NCI-H69 (cell line): ENCODE measurements around the gene GIPC1.
"Not testable (repeated sequence)": the region's sequence is repeated elsewhere in the genome, so short reads cannot be mapped to it uniquely, and the experiment has no call there.

Experiments
- DNase-seq: peaks from one replicate; lab custom pipeline; 2025; lab: John Stamatoyannopoulos, UW

The GIPC1 gene

DNA sequence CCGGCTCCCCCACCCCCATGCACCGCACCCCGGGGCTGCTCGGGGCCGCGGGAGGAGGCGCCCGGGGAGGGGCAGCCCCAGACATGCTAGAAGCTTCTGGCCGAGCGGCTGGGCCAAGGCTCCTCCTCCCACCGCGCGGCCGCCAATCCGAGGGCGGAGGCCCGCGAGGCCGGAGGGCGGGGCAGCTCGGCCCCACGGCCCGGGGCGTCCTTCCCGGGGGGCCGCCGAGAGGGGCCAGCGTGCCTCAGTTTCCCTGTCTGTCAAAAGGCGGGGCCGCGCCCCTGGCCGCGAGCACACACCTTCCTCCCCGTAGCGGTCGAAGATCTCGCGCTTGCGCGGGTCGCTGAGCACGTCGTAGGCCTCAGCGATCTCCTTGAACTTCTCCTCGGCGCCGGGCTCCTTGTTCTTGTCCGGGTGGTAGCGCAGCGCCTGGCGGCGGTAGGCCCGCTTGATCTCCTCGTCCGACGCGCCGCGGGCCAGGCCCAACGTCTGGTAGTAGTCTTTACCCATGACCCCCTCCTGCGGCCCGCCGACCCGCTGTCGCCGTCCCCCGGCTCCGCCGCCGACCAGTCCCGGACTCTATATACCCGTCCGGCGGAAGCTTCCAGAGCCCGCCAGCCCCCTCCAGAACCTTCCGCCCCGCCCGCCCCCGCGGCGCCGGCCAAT, 22.0 kb upstream of the GIPC1 start, which contains the start of gene DNAJB1:
DNAJB1 (minus strand) TSS at position 558 of the 666 bp plus-strand sequence; CDS start at position 510, 48 bp downstream.
- peak; percentile 85 for DNase-seq

DNA sequence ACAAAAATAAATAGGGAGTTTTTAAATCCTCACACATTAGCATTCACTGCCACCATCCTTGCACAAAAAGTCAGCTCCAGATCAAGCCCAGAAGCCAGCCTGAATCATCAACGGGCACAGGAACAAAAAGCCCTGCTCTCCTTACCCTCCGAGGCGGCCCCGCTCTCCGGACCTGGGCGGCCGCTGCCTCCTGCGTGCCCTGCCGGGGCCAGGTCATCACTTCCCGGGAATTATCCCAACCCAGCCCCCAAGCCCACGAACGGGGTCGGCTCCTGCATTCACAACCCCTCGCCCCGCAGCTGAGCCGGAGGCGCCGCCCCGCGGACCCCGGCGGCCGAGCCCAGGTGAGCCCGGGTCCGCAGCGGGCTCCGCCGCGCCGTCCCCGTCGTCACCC, 21.5 kb upstream of the GIPC1 start:
- DNase-seq, result no peak

DNA sequence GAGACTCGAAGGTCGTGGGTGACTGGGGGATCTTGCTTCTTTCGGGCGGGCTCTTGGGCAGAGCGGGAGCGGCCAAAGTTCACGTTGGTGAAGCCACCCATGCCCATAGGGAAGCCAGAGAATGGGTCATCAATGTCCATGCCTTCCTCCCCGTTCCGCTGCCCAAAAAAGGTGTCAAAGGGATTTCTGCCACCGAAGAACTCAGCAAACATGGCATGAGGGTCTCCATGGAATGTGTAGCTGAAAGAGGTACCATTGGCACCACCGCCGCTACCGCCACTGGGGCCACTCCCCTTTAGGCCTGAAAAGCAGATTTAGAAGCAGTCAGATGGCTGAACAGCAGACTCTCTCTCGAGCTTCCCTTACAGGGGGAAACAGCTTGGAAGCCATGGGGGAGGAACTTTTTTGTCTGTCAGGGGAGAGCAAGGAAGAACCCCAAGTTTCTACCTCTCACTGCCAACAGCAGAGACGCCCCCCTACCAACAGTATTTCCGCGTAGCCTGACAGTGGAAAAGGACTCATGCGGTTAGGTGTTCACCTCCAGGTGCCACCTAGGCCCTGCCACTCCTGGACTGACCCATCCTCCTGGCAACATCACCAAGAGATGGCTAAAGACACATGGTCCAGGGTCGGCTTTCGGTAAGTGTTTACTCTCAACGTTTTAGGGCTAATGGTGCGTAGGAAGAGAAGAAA, 21.0 kb upstream of the GIPC1 start:
- peak; percentile 31 for DNase-seq

DNA sequence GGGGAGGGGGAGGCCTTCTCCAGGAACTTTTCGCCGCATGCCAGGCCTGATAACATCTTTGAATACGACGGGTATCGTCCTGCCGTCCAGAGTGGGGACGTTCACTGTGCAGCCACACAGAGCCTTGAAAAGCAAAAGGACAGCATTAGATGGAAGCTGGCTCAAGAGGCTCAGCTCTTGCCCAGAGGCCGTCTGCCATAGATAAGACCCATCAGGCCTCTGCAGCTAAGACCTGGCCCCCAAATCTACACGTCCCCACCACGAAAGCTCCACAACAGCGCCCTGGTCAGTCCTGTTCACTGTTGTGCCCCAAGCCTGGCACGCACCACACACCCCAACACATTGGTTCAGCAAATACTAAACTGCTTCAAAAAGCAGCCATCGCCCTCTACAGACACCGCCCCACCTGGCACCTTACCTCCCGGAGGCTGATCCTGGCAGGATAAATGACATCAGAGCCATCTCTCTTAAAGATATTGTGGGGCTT, 20.2 kb upstream of the GIPC1 start:
- no peak for DNase-seq

DNA sequence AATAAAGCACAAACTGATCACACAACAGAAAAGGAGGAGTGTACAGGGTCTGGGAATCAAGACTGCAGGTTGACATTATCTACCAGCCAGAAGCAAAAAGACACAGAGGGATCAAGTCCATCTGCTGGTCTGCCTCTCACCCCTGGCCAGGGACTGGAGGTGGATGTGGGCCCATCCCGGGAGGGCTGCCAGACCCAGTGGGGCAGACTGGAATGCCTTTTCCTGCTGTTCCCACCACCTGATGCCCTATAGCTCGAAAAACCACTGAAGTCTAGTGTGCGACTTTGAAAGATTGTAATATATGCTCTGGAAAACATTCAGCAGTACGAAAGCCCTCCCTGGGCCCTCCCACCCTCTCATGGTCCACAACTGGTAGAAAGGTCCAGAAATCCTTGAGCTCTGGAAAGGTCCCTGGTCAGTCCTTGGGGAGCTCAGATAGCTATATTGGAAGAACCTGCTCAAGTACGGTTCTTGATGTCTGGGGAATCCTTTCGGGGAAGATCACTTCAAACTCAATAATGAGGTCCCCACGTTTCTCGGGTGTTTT, 19.6 kb upstream of the GIPC1 start:
- DNase-seq, result no peak

DNA sequence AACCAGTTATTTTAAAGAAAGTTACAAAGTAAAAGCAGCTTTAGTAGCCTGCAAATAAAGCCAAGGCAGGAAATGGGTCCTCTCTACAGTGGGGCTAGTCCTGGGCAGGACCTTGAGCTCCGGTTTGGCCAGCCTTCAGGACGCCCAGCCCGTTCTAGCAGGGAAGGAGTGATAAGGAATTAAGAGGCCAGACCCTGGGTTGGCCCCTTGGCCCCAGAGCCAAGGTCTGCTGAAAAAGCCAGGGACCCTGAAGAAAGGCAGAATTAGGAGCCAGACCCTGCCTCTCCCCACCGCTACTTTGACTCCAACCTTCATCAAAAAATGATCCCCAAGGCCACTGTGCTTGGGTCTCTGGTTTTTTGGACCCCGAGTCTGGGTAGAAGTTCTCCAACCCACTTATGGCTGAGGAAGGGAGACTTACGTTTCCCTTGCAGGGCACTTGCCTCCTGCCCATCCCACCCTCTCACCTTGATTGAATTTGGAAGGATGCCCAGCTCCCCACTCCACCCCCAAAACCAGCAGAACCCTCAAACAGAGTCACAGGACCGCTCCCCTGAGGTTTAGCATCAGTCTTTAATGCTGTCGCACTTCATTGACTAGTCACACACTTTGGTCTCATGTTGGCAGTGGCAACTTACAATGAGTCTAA, 18.4 kb upstream of the GIPC1 start:
- no peak for DNase-seq

DNA sequence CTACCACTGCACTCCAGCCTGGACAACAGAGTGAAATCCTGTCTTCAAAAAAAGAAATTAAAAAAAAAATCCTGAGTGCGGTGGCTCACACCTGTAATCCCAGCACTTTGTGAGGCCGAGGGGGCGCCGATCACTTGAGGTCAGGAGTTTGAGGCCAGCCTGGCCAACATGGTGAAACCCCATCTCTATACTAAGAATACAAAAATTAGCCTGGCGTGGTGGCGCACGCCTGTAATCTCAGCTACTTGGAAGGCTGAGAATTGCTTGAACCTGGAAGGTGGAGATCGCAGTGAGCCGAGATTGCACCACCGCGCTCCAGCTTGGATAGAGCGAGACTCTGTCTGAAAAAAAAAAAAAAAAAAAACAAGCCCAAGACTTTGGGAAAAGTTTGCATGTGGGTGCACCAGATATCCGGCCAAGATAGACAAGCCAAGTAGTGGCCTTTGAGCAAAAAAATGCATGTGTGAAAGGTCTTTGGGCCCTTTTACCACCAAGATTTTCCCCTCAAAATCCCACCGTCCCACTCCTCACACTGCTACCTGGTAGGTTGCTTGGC, 16.6 kb upstream of the GIPC1 start:
- DNase-seq, result no peak

DNA sequence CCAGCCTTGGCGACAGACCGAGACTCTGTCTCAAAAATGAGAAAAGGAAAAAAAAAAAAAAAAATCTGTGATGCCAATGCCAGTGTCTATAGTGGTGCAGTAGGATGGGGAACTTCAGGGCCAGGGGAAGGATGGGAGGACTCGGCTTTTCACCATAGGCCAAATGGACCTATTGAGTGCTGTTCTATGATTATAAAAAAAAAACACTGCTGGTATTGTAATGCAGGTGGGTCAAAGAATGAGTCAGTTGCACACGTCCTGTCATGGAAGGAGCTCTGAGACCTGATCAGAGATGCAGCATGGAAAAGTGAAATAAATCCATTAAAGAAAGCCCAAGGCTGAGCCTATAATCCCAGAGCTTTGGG, 15.3 kb upstream of the GIPC1 start:
- no peak for DNase-seq

DNA sequence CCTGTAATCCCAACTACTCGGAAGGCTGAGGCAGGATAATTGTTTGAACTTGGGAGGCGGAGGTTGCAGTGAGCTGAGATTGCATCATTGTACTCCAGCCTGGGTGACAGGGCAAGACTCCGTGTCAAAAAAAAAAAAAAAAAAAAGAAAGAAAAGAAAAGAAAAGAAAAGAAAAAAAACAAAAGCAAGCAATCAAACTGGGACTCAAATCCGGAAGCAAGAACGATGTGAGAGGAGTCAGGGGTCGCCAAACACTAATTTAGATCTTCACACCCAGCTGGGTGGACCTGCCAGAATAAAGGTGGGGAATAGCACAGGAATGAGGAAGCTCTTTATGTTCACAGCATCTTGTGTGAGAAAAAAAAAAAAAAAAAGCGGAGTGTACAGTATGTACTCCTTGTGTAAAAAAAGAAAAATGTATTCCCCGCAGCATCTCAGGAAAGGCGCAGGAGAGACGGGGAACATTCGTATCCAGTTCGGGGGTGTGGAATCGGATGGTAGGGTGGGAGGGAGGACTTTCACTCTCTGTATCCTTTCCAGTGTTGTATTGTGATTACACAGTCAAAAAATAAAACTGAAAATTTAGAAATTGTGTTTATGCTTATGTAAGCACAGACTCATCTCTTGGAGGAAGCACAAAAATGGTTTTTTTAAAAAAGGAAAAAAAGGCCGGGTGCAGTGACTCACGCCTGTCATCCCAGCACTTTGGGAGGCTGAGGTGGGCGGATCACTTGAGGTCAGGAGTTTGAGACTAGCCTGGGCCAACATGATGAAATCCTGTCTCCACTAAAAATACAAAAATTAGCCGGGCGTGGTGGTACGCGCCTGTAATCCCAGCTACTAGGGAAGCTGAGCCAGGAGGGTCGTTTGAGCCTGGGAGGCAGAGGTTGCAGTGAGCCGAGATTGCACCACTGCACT, 14.6 kb upstream of the GIPC1 start:
- DNase-seq, result no peak

DNA sequence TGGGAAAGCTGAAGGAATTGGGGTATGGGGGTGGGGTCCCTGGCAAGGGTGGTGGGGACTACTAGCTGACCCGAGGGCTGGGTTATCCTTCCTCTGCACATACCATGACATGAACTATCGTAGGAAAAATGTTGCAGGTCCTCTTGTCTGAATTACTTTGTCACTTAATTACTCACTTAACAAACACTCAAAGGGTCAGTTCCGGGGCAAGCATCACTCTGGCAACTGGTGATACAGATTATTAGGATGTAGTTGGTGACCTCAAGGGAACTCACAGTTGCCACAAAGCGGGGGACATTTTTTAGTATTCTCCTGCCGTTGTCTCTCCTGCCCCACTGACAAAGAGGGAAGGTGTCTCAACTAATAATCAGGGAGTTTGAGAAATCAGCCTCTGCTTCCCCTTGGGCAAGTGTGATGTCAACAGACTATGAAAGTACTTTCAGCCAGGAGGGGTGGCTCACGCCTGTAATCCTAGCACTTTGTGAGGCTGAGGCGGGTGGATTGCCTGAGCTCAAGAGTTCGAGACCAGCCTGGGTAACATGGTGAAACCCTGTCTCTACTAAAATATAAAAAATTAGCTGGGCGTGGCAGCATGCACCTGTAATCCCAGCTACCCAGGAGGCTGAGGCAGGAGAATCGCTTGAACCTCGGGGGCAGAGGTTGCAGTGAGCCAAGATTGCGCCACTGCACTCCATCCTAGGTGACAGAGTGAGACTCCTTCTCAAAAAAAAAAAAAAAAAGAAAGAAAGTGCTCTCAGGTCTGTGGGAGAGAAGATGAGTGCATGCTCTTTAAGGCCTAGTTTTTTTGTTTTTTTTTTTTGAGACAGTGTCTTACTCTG, 12.0 kb upstream of the GIPC1 start:
- DNase-seq, result no peak

DNA sequence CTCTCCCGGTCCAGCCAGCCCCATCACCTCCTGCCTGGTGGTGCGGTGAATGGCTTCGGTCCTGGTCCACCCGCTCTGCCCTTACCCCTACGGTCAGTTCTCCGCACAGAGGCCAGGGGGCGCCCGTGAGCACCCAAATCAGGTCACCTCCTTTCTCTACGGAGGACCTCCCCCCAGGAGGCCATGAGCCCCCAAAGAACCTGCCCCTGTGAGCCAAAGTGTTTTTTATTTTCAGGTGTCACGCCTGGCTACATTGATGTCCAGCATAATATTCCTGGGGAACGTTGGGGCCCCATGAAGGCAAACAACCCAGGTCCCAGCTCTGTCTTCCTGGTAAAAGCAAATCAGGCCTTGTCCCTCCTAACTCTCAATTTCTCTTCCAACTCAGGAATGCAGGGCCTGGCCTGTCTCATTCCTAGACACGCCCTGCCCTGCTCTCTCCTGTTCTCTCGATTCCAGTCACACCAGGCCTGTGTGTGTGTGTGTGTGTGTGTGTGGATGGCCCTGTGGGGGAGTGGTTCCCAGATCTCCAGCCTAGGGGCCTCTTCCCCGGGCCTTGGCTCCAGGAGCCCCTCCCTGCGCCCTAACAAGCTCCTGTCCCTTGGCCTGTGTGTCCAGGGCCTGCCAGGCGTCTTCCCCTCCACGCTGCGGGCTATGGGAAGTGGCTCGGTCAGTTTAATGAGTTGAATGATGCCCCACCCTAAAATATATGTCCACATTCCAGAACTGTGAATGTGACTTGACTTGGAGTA, 9.7 kb upstream of the GIPC1 start:
- DNase-seq, result peak; percentile 66

DNA sequence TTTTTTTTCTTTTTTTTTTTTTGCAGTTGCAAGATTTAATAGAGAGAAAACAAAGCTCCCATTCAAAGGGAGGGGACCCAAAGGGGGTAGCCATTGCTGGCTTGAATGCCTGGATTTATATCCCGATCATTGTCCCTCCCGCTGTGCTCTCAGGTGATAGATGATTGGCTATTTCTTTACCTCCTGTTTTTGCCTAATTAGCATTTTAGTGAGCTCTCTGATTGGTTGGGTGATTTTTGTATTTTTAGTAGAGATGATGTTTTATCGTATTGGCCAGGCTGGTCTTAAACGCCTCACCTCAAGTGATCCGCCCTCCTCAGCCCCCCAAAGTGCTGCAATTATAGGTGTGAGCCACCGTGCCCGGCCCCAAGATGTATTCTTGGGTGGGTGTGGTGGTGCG, 8.6 kb upstream of the GIPC1 start:
- DNase-seq, result not testable (repeated sequence)

DNA sequence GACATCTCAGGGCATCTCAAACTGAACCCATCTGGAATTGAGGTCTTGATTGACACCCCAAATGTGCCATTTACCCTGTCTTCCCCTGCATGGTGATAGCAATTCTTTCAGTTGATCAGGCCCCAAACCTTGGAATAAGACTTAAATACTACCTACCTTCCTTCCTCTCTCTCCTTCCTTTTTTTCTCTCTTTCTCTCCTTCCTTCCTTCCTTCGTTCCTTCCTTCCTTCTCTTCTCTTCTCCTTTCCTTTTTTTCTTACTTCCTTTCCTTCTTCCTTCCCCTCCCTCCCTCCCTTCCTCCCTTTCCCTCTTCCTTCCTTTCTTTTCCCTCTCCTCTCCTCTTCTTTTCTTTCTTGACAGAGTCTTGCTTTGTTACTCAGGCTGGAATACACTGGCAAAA, 7.4 kb upstream of the GIPC1 start:
- DNase-seq, result no peak

DNA sequence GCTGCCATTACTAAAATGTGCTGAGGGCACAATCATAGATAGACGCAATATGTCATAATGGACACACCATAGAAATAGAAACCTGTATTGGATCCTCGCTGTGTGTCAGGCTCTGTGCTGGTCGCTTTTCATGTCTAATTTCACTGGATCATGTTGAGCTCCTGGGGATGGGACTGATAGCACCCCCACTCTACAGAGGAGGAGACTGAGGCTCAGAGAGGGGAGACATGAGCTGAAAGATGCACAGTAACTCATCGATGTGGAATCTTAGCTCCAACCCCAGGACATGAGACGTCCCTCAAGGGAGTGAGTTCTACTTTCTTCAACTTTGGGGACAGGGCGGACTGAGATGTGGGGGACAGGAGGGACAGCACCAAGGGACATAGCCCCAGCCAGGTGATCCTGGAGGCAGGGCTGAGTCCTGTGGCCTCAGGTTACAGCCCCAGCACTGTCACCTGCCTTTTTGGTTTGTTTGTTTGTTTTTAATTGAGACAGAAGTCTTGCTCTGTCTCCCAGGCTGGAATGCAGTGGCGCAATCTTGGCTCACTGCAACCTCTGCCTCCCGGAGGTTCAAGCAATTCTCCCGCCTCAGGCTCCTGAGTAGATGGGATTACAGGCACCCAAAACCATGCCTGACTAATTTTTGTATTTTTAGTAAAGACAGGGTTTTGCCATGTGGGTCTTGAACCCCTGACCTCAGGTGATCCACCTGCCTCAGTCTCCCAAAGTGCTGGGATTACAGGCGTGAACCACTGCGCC, 6.6 kb upstream of the GIPC1 start:
- no peak for DNase-seq

DNA sequence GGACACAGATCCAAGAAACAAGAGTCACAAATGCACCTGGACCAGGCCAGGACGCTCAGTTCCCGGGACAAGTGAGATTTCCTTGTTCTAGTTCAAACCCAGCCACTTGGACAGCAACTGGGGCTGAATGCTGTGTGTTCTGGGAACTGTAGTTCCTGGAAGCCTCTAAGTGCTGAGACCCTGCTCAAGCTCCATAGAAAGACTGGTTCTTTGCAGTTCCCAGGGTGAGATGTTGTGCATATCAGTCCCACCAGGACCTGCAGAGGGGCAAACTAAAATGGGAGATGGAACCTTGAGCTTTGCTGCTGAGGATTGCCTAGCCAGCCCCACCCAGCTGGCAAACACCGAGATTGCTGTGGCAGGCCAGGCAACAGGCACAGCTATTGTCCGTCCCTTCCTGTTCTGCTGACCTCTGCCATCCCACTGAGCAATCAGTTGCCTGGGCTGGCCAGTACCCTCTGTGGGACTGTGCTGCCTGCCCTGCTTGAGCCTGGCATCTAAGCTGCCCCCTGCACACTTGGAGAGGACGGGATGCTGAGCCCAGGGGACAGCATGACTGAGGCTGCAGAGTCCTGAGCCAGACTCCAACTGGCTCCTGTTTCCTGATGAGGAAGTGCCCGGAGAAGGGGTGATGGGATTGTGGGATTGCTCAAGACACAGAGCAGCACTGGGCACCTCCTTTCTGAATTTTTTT, 1.4 kb upstream of the GIPC1 start:
- DNase-seq, result peak; percentile 51

DNA sequence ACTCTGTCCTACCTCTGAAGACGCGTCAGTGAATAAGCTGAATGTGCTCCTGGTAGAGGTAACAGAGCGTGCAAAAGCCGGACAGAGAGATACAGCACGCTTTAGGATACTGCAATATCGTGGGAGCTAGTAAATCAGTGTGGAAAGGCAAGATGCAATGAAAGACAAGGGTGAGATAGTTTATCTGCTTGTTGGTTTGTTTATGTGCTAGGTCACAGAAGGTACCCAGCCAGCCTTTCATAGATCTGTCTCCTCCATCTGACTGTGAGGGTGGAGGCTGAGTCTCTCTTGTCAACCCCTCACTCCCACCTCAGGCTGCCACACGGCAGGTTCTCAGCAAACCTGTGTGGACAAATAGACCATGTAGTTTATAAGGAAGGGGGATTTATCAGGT, 904 bp upstream of the GIPC1 start:
- peak; percentile 53 for DNase-seq

DNA sequence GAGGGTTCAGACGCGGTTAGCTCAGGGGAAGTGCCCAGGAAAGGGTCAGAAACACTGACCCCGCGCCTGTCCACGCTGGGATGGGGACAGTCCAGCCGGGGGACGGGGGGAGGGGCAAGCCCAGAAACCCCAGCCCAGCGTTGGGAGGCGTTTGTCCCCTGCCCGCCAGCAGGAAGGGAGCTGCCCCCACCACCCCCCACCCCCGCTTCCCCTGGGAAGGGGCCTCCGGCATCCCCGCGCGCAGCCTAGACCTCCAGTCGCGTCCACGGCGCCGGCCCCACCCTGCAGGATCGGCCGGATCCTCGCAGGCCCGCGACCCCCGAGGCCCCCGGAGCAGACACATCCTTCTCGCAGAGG, 277 bp downstream of the GIPC1 start:
- no peak for DNase-seq

DNA sequence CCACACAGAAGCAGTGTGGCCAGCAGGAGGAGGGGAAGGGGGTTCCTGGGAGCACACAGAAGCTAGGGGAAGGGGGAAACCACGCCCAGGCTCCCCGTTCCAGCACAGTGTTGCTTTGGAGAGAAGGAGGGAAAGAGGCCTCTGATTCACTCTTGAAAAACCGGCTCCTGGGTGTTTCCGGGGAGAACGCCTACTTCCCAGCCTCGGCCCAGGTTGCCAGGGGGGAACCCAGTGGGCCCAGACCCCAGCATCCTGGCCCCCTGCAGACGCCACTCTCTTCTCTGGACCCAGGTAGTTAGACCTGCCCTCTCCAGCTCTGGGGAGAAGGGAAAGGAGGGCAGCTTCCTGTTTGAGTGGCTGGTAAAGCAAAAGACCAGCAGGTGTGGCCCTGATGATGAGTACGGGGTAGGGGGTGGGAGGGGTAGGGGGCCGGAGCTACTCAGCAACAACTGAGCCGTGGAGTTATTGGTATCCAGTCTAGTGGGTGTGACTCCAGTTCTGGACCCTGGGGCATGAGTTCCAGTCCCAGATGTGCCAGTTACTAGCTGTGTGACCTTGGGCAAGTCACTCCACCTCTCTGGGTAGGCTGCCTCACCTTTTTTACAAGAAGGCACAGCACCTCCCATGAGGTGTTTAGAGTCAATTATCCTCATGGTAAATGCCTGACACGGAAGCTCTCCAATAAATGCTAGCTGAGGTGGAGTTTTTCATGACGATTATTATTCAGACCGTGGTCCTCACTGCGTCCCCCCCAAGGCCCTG, 836 bp downstream of the GIPC1 start:
- peak; percentile 47 for DNase-seq
